OCI-LY7 (cell line): ENCODE measurements around the gene EIF2AK2. TPM values are rescaled to one million over a fixed set of nuclear protein-coding genes. Genes with fewer than 3 reads are reported as not detected.
"Not testable (repeated sequence)": the region's sequence is repeated elsewhere in the genome, so short reads cannot be mapped to it uniquely, and the experiment has no call there.

ENCODE experiments used
- BruUV-seq: library from RNA; stranded (reverse); fragments of 400-500 nt; replicated peaks from 2 replicates; lab custom pipeline; 2021; lab: Mats Ljungman, UMichigan
- CTCF ChIA-PET: fragments of 300-600 bp; sonication (Branson Sonifier 250); formaldehyde crosslinking; loops from one replicate; lab custom pipeline; 2022; ENCODE audit warnings: antibody characterized with exemption; ENCODE audit not compliant: unreplicated experiment; lab: Charles Lee
- POLR2A ChIA-PET: fragments of 300-600 bp; sonication (Branson Sonifier 250); formaldehyde crosslinking; loops from one replicate; lab custom pipeline; 2022; ENCODE audit warnings: antibody characterized with exemption; lab: Charles Lee
- DNase-seq: peaks from one replicate; pipeline ENCODE4 v3.0.0-alpha.2; 2015; ENCODE audit warnings: low spot score
- H2AFZ ChIP-seq: fragments of 200-600 bp; sonication (generic), shearing (Covaris generic); 2 replicates; pipeline ENCODE4 v1.6.1; 2014; ENCODE audit warnings: mild to moderate bottlenecking, antibody characterized with exemption, low read length, moderate library complexity
- H3K27ac ChIP-seq: fragments of 200-600 bp; sonication (generic); 2 replicates; pipeline ENCODE4 v1.5.1; 2014; ENCODE audit warnings: mixed run types, low read depth, mild to moderate bottlenecking, moderate library complexity, low read length, inconsistent platforms; ENCODE audit not compliant: poor library complexity, severe bottlenecking
- H3K36me3 ChIP-seq: fragments of 200-600 bp; sonication (generic); 2 replicates; pipeline ENCODE4 v1.6.1; 2014; ENCODE audit warnings: mild to moderate bottlenecking, antibody characterized with exemption, low read length, moderate library complexity, mixed read lengths; ENCODE audit not compliant: insufficient read depth
- H3K4me1 ChIP-seq: fragments of 200-600 bp; sonication (generic); 2 replicates; pipeline ENCODE4 v1.5.1; 2014; ENCODE audit warnings: mild to moderate bottlenecking, low read length; ENCODE audit not compliant: insufficient read depth, poor library complexity, severe bottlenecking
- H3K4me2 ChIP-seq: fragments of 200-600 bp; sonication (generic); 2 replicates; pipeline ENCODE4 v1.6.1; 2014; ENCODE audit warnings: mild to moderate bottlenecking, low read length
- H3K4me3 ChIP-seq: fragments of 200-600 bp; sonication (generic); 2 replicates; pipeline ENCODE4 v1.5.1; 2014; ENCODE audit warnings: mild to moderate bottlenecking, low read depth, low read length; ENCODE audit not compliant: poor library complexity, severe bottlenecking
- H3K79me2 ChIP-seq: fragments of 200-600 bp; sonication (generic); 2 replicates; pipeline ENCODE4 v1.6.1; 2016; ENCODE audit warnings: low read depth, mild to moderate bottlenecking, low read length, moderate library complexity, mixed read lengths; ENCODE audit not compliant: insufficient read depth
- H3K9me2 ChIP-seq: fragments of 200-600 bp; sonication (generic); 2 replicates; pipeline ENCODE4 v1.6.1; 2016; ENCODE audit warnings: mild to moderate bottlenecking, low read length, mixed read lengths; ENCODE audit not compliant: insufficient read depth
- H3K9me3 ChIP-seq: fragments of 200-600 bp; sonication (generic); 2 replicates; pipeline ENCODE4 v1.6.1; 2014; ENCODE audit warnings: mild to moderate bottlenecking, mixed run types, low read length, mixed read lengths
- H4K20me1 ChIP-seq: fragments of 200-600 bp; sonication (generic); 2 replicates; pipeline ENCODE4 v1.6.1; 2014; ENCODE audit warnings: mild to moderate bottlenecking, antibody characterized with exemption, low read length, moderate library complexity, mixed read lengths; ENCODE audit not compliant: insufficient read depth
- EZH2phosphoT487 ChIP-seq: fragments of 200-600 bp; sonication (generic); IDR thresholded peaks from 2 replicates; pipeline ENCODE4 v1.6.1; 2018; ENCODE audit warnings: low read depth, borderline replicate concordance, mild to moderate bottlenecking, mixed run types, antibody characterized with exemption, low read length, moderate library complexity, mixed read lengths
- intact Hi-C: fragments of 100-400 bp; cut with micrococcal nuclease; formaldehyde crosslinking; loops from one replicate; pipeline ENCODE4 v1.10.0; 2022; ENCODE audit not compliant: unreplicated experiment
- total RNA-seq, 2 experiments: library from RNA; depleted of rRNA in 1 of 2; stranded (reverse); fragments of >200 nt in 1 of 2; shearing (Covaris generic) in 1 of 2; gene quantifications; 2 replicates each; pipeline ENCODE4 v1.2.3, GENCODE V29; 2014 to 2022
- TF ChIP-seq, protein P1 (sequence below): fragments of 200-600 bp; sonication (generic); conservative IDR thresholded peaks from 2 replicates; pipeline ENCODE4 v1.5.1; 2014; ENCODE audit warnings: mild to moderate bottlenecking, antibody characterized with exemption, low read length, moderate library complexity, mixed read lengths

EIF2AK2 gene
- total RNA-seq, 2 experiments from 2014 or later = 3.1 to 3.6 TPM

DNA sequence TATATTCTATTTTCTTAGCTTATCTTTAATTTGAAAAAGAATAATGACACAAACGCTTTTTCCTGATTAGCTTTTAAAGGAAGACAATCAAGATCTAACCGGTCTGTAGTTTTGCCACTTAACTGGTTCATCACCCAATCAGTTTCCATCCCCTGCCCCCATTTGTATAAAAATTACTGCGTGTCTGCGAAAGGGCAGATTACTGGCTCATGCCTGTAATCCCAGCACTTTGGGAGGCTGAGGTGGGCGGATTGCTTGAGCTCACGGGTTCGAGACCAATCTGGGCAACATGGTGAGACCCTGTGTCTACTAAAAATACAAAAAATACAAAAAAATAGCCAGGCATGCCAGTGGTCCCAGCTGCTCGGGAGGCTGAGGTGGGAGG is 41.9 kb upstream of the EIF2AK2 start:
- H3K79me2 ChIP-seq = peaks cover 64% of the 10 kb centered on the region
- DNase-seq = no peak
- BruUV-seq = no TSS peak

DNA sequence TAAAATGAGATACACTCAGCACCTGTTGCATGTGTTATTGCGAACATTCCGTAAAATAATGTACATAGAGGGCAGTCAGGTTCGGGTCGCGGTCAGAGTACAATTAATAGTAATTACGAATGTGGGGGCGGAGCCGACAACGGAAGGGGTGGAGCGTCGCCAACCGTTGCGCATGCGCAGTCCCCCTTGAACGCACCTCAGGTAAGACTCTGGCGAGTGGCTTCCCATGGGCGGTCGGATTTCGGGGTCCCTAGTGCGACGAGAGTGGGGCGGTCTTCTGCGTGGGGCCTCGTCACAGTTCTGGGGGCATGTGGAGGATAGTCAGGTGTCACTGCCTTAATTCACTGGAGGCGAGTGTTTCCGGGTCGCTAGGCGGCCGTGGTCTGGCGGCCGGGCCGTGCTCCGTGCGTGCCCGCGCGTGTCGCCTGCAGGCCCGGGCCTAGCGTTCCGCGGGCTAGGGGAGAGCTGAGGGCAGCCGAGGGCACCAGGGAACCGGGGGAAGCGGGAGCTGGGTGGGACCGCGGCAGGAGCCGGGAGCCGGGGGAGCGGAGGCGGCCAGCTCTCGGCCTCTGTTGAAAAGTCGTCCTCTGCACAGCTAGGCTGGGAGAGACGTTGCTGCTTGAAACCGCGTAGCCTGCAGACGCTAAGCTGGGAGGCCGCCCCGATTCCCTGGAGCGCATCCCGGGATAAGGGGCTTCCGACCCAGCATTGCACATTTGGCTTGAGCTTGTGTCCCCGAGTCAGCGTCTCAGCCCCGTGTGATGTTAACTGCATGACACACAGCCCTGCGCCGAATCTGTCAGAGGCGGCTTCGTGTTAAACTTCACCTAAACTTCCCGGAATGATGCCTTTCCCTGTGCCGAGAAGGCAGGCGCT is 39.8 kb upstream of the EIF2AK2 start, which contains the start of gene CEBPZOS:
CEBPZOS (plus strand) TSS at position 177 of the 876 bp plus-strand sequence. CDS start 3,209 bp downstream, outside the sequence.
- no peaks in the 10 kb centered on the region for H4K20me1 ChIP-seq
- peaks cover 24% of the 10 kb centered on the region for H3K36me3 ChIP-seq
- POLR2A ChIA-PET = interaction anchor here (0.7 to 1.9 kb wide), 7 partner anchors 10 to 229 kb away, joined by 3 to 6 read pairs (median 3); partner anchors contain the start of gene STRN
- H3K4me1 ChIP-seq = peaks cover 23% of the 10 kb centered on the region
- peak within 1 kb of the TSS; percentile 91 for H3K4me2 ChIP-seq
- peak; percentile 88 for DNase-seq
- intact Hi-C loops = loop anchor here (2.0 to 5.0 kb wide), 3 partner anchors 34 to 229 kb away; partner anchors contain the start of genes CEBPZ, NDUFAF7, PRKD3 and STRN
- H3K9me3 ChIP-seq = peaks cover 5% of the 10 kb centered on the region; the same call in 1 of the 2 replicates
- H3K4me3 ChIP-seq = peak within 1 kb of the TSS; percentile 79
- H3K9me2 ChIP-seq = no peaks in the 10 kb centered on the region
- H3K27ac ChIP-seq = peak within 1 kb of the TSS; percentile 56
- TF ChIP-seq EZH2phosphoT487 = no peak
- TF ChIP-seq, protein P1, sequence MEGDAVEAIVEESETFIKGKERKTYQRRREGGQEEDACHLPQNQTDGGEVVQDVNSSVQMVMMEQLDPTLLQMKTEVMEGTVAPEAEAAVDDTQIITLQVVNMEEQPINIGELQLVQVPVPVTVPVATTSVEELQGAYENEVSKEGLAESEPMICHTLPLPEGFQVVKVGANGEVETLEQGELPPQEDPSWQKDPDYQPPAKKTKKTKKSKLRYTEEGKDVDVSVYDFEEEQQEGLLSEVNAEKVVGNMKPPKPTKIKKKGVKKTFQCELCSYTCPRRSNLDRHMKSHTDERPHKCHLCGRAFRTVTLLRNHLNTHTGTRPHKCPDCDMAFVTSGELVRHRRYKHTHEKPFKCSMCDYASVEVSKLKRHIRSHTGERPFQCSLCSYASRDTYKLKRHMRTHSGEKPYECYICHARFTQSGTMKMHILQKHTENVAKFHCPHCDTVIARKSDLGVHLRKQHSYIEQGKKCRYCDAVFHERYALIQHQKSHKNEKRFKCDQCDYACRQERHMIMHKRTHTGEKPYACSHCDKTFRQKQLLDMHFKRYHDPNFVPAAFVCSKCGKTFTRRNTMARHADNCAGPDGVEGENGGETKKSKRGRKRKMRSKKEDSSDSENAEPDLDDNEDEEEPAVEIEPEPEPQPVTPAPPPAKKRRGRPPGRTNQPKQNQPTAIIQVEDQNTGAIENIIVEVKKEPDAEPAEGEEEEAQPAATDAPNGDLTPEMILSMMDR = peak; percentile 33; the same call in 1 of the 2 replicates
- peak within 1 kb of the TSS; percentile 86 for H2AFZ ChIP-seq
- H3K79me2 ChIP-seq = peaks cover 47% of the 10 kb centered on the region
- no TSS peak for BruUV-seq
- CTCF ChIA-PET = interaction anchor here (0.6 kb wide), 1 partner anchor 101 kb away, joined by 4 read pairs; no protein-coding TSS in a partner anchor

More for the DNA sequence above, 41.9 kb upstream of the EIF2AK2 start:
- TF ChIP-seq EZH2phosphoT487 = no peak
- TF ChIP-seq, protein P1 = no peak
- Histone ChIP-seq H3K9me2 (no peaks in the 10 kb centered on the region), H3K27ac (peak overlapping the region; percentile 56), H3K4me1 (peaks cover 23% of the 10 kb centered on the region), H3K9me3 (peaks cover 12% of the 10 kb centered on the region; the same call in 1 of the 2 replicates), H3K36me3 (peaks cover 45% of the 10 kb centered on the region), H4K20me1 (no peaks in the 10 kb centered on the region), H3K4me2 (peak overlapping the region; percentile 91), H2AFZ (no peak overlapping the region), H3K4me3 (peak overlapping the region; percentile 79)
- CTCF ChIA-PET = no interaction called here
- intact Hi-C loops = loop anchor here (5.0 kb wide), 2 partner anchors 124 to 231 kb away; partner anchors contain the start of genes PRKD3 and STRN
- POLR2A ChIA-PET = interaction anchor here (0.6 to 1.4 kb wide), 7 partner anchors 13 to 1511 kb away, joined by 3 to 5 read pairs (median 4); no protein-coding TSS in a partner anchor

DNA sequence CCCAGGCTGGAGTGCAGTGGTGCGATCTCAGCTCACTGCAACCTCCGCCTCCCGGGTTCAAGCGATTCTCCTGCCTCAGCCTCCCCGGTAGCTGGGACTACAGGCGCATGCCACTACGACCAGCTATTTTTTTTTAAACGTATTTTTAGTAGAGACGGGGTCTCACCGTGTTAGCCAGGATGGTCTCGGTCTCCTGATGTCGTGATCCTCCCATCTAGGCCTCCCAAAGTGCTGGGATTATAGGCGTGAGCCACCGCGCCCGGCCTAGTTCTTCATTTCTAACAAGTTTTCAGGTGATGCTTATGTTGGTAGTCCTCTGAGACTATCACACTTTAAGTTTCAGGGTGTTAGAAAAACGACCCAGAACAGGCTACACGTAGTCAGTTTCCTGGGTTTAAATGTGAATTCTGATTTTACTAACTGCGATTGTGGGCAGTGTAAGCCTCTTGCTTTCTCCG is 39.1 kb upstream of the EIF2AK2 start:
- Histone ChIP-seq H3K79me2 (peaks cover 41% of the 10 kb centered on the region), H3K27ac (peak overlapping the region; percentile 56), H3K4me2 (peak overlapping the region; percentile 91), H3K36me3 (peaks cover 18% of the 10 kb centered on the region), H3K4me3 (peak overlapping the region; percentile 79), H2AFZ (peak overlapping the region; percentile 86), H3K4me1 (peaks cover 23% of the 10 kb centered on the region)
- BruUV-seq, H3K9me3 ChIP-seq, H3K9me2 ChIP-seq, H4K20me1 ChIP-seq, CTCF ChIA-PET, DNase-seq: not testable (repeated sequence)
- intact Hi-C loops = loop anchor here (2.0 to 5.0 kb wide), 3 partner anchors 35 to 229 kb away; partner anchors contain the start of genes CEBPZ, NDUFAF7, PRKD3 and STRN
- POLR2A ChIA-PET = interaction anchor here (1.1 to 1.3 kb wide), 2 partner anchors 9 to 16 kb away, joined by 5 read pairs; no protein-coding TSS in a partner anchor
